Measurements from ENCODE around the gene HES2. TPM values are rescaled to one million over a fixed set of nuclear protein-coding genes. Genes with fewer than 3 reads are reported as not detected.
"Not testable (repeated sequence)": the region's sequence is repeated elsewhere in the genome, so short reads cannot be mapped to it uniquely, and the experiment has no call there.

The HES2 gene
- total RNA-seq, 1 donor from 2014 or later: 0.24 TPM

DNA sequence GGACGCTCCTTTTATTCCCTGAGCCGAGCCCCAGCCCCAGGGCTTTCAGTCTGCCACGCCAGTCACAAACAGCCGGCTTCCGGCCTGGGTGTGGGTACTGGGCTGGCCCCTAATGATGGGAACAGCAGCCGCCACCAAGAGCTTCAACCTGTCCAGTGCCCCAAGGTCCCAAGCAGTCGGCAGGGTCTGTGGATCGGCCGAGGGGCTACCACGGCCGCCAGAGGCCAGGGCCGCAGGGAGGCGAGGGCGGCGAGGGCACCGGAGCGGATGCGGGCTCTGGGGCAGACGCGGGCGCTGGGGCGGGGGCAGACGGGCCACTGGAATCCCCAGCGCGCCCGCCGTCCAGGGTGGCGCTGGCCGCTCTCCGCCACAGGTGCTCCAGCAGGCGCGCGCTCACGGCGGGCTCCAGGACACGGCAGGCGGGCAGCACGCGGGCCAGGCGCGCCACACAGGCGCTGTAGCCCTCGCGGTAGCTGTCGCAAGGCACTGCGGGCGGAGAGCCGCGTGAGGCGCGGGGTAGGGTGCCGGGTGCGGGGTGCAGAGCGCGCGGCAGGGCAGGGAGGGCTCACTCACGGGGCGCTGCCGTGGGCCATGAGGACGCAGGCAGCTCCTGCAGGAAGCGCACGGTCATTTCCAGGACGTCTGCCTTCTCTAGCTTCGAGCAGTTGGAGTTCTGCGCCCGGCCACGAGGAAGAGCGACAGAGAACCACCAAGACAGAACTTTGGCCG is 887 bp downstream of the HES2 start:
- no peak for DNase-seq (ENCODE audit: low spot score)

DNA sequence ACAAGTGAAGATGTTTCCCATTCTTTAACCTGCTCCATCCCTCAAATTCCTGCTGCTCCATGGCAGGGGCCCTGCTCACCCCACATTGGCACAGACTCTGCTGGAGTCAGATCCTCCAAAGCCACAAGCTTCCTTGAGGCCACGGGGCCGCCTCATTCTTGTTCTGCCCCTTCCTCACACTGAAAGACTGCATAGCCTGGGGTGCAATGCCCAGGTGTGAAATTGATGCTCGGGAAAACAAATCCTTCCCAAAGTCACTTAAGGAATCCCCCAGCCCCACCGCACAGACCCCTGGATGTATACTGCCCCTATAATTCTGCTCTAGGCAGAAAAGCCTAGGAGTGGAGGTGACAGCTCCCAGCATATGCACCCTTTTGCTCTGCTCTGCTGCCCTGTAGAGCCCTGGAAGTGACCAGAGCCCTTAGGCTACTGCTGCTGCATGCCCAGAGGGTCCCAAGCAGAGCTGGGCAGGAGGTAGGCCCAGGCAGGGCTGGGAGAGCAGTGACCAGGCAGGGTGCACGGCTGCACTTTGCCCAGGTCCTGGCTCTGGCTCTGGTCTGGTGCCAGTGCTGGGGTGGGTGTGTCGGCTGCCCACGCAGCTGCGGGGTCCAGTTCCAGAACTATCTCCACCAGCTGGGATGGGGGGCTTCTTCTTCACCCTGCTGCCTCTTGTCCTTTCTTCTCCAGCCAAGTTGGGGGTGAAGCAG is 1.6 kb downstream of the HES2 start:
- DNase-seq (ENCODE audit: low spot score): no peak

DNA sequence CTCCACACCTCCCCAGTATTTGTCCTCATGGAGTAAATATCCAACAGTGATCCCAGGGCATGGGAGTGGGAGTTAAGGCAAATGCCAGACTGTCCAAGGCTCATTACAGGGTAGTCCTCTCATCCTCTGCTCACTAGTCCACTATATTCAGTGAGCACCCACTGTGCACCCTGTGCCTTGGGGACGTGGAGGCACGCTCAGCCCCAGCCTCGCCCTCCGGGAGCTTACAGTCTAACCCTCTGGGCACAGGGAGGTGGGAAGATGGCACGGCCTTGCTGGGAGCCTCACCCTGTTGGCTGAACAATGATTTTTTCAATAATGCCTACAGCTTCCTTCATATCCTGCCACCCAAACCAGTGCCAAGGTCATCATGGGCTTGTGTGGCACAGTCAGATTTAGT is 2.8 kb downstream of the HES2 start:
- no peak for DNase-seq (ENCODE audit: low spot score)

DNA sequence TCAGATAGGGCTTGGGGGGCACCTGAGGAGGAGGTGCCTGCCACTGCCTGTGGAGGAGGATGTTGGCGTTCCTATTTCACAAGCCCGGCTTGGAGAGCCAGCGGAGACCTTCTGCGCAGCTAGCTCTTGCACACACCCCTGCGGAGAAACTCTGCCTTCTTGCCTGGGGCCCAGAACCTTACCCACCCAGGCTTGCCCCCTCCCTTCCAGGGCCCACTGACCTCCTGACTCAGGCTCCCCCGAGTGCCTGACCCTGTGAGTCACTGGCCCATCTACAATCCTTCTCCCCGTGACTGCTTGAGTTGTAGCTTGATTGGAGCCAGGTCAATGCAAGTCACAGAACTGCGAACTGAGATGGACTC is 3.4 kb downstream of the HES2 start:
- DNase-seq (ENCODE audit: low spot score): no peak

DNA sequence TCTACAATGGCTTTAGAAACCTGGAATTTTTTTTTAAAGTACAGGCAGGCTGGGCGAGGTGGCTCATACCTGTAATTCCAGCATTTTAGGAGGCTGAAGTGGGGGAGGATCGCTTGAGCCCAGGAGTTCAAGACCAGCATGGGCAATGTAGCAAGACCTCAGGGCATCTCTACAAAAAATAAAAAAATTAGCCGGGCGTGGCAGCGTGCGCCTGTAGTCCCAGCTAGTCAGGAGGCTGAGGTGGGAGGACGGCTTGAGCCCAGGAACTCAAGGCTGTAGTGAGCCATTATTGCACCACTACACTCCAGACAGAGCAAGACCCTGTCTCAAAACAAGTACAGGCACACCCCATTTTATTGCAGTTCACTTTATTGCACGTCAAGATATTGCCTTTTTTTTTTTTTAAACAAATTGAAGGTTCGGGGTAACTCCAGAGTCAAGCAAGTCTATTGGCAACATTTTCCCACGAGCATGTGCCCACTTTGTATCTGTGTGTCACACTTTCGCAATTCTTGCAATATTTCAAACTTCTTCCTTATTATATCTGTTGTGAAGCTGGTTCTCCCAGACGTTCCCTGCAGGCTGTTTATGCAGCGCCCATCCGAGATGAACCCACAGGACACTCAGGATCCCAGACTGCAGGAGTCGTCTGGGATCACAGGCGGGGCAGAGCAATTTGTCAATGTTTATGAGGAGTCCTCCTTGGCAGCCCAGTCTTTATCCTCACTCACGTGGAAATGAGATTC is 4.7 kb downstream of the HES2 start:
- no peak for DNase-seq (ENCODE audit: low spot score)

DNA sequence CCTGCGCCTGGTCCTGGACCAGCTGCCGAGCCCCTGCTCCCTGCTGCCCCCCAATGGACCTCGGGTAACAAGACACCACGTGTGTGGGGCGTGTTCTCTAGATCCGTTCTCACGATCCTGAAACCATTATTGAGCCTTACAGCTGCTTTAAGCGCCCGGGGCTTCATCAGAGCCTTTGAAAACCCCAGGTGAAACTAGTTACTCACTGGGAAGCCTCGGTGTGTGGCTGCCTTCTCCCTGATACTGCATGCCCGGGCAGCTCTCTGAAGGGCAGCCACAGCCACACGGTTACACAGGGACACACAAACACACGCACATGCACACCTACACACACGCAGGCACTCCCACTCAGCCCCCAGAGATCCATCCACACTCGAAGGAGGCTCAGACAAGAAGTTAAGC is 5.3 kb downstream of the HES2 start:
- peak; percentile 26 for DNase-seq (ENCODE audit: low spot score)

DNA sequence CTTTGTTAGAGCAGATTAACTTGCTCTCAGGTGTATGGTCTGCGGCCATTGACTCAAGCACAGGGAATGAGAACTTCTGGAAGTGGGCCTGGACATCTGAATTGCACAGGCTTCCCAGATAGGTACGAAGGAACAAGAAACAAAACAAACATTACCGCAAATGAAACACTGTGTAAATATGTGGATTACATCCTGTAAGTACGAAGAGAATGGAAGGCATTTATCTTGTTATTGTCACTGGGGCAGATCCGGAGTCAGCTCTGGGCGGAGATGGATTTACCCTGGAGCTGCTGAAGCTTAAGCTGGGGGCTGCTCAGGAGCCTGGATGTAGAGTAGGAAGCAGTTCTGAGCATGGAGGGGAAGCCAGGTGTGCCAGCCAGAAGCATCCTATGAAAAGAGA is 6.8 kb downstream of the HES2 start:
- no peak for DNase-seq (ENCODE audit: low spot score)

DNA sequence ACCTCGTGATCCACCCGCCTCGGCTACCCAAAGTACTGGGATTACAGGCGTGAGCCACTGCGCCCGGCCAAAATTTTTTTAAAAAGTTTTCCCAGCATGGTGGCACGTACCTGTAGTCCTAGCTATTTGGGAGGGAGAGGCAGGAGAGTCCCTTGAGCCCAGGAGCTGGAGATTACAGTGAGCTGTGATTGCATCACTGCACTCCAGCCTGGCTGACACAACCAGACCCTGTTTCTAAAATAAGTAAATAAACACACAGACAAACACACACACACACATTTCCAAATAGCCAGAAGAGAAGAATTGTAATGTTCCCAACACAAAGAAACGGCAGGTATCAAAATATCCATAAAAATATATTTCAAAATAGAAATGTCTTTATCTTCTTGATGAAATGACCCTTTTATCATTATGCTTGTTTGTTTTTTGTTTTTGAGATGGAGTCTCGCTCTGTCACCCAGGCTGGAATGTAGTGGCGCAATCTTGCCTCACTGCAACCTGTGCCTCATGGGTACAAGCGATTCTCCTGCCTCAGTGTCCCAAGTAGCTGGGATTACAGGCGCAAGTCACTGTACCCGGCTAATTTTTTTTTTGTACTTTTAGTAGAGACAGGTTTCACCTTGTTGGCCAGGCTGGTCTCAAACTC is 9.3 kb downstream of the HES2 start:
- DNase-seq (ENCODE audit: low spot score): no peak

DNA sequence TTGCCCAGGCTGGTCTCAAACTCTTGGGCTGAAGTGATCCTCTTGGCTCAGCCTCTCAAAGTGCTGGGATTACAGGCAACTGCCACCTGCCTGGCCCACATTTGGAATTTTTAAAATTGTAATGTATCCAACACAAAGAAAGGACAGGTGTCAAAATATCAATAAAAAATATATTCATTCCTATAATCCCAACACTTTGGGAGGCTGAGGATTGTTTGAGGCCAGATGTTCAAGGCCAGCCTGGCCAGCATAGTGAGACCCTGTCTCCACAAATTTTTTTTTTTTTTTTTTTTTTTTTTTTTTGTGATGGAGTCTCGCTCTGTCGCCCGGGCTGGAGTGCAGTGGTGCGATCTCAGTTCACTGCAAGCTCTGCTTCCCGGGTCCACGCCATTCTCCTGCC is 10.0 kb downstream of the HES2 start:
- no peak for DNase-seq (ENCODE audit: low spot score)

DNA sequence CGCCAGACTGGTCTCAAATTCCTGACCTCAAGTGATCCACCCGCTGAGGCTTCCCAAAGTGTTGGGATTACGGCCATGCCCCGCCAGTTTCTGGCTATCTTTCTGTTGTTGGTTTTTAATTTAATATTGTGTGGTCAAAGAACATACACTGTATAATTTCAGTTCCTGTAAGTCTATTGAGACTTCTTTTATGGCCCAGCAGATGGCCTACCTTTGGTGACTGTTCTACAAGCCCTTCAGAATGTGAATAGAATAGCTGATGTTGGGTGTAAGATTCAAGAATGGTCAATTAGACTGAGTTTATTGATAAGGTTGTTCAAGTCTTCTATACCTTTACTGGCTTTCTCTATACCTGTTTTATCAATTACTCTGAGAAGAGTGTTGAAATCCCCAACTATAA is 10.7 kb downstream of the HES2 start:
- no peak for DNase-seq (ENCODE audit: low spot score)

DNA sequence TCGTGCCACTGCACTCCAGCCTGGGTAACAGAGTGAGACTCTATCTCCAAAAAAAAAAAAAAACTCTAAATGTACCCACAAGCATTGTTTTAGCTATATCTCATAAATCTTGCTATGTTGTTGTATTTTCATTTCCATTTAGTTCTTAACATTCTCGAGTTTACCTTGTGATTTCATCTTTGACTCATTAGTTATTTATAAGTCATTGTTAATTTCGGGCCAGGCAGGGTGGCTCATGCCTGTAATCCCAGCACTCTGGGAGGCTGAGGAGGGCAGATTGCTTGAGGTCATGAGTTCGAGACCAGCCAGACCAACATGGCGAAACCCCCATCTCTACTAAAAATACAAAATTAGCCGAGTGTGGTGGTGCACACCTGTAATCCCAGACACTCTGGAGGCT is 11.7 kb downstream of the HES2 start:
- DNase-seq (ENCODE audit: low spot score): no peak

DNA sequence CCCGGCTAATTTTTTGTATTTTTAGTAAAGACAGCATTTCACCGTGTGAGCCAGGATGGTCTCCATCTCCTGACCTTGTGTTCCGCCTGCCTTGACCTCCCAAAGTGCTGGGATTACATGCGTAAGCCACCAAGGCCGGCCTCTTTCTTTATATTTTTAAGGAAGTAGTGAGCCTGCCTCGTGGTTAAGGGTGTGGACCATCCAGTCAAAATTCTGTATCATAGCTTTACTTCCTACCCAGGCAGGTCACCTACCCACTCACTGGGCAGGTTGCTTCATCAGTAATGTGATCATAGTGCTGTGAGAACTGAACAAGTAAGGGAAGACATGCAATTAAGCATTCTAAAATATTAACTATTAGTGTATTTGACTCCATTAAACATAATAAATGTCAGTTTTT is 18.0 kb downstream of the HES2 start:
- DNase-seq (ENCODE audit: low spot score): no peak

DNA sequence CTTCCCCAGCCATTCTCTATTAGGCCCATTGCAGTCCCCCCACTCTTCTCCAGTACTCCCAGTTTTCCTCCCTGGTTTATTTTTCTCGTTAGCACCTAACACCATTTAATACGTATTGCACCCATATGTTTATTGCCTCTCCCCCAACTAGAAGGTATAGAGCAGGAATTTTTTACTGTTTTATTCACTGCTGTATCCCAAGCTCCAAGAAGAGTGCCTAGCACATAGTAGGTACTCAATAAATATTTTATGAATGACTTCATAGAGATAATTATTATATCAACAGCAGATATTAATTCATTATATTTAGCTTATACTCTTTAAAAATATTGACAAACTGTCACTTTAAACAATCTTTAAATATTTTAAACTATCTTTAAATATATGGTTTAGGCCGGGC is 20.4 kb downstream of the HES2 start:
- no peak for DNase-seq (ENCODE audit: low spot score)

DNA sequence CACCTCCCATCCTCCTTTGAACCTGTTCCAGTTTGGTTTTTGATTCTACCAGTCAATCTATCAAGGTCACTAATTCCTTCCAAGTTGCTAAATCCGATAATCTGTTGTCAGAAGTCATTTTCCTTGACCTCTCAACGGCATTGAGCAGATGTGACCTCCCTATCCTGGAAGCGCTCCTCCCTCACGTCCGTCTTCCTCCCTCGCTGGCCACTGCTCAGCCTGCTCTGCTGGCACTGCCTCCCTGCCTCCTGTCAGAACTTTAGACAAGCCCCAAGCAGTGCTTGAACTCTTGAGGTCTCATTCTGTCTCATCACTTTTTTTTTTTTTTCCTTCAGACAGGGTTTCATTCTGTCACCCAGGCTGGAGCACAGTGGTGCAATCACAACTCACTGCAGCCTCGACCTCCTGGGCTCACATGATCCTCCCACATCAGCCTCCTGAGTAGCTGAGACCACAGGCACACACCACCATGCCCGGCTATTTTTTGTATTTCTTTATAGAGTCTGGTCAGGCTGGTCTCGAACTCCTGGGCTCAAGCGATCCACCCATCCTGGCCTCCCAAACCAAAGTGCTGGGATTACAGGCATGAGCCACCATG is 21.8 kb downstream of the HES2 start:
- no peak for DNase-seq (ENCODE audit: low spot score)

DNA sequence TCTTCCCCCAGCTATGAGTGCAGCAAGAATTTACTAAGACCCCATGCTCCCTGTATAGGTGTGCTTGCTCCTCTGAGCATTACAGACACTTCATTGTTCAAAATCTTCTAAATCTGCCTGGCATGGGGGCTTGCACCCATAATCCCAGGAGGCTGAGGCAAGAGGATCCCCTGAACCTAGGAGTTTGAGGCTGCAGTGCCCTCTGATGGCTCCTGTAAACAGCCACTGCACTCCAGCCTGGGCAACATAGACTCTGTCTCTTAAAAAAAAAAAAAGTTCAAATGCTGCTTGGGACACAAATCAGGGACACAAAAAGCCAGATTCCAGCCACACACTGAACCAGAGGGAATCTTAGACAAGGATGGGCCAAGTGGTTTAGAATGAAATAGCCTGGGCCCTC is 22.7 kb downstream of the HES2 start:
- DNase-seq (ENCODE audit: low spot score): no peak

DNA sequence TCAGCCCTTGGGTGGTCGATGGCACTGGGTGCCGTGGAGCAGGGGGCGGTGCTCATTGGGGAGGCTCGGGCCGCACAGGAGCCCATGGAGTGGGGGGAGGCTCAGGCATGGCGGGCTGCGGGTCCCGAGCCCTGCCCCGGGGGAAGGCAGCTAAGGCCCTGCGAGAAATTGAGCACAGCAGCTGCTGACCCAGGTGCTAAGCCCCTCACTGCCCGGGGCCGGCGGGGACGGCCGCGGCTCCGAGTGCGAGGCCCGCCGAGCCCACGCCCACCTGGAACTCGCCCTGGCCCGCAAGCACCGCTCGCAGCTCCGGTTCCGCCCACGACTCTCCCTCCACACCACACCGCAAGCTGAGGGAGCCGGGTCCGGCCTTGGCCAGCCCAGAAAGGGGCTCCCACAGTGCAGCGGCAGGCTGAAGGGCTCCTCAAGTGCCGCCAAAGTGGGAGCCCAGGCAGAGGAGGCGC is 23.9 kb downstream of the HES2 start:
- DNase-seq (ENCODE audit: low spot score): not testable (repeated sequence)

DNA sequence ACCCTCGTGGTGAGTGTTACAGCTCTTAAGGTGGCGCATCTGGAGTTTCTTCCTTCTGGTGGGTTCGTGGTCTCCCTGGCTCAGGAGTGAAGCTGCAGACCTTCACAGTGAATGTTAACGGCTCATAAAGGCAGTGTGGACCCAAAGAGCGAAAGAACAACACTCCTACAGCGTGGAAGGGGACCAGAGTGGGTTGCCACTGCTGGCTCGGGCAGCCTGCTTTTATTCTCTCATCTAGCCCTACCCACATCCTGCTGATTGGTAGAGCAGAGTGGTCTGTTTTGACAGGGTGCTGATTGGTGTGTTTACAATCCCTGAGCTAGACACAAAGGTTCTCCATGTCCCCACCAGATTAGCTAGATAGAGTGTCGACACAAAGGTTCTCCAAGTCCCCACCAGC is 24.6 kb downstream of the HES2 start:
- DNase-seq (ENCODE audit: low spot score): not testable (repeated sequence)

DNA sequence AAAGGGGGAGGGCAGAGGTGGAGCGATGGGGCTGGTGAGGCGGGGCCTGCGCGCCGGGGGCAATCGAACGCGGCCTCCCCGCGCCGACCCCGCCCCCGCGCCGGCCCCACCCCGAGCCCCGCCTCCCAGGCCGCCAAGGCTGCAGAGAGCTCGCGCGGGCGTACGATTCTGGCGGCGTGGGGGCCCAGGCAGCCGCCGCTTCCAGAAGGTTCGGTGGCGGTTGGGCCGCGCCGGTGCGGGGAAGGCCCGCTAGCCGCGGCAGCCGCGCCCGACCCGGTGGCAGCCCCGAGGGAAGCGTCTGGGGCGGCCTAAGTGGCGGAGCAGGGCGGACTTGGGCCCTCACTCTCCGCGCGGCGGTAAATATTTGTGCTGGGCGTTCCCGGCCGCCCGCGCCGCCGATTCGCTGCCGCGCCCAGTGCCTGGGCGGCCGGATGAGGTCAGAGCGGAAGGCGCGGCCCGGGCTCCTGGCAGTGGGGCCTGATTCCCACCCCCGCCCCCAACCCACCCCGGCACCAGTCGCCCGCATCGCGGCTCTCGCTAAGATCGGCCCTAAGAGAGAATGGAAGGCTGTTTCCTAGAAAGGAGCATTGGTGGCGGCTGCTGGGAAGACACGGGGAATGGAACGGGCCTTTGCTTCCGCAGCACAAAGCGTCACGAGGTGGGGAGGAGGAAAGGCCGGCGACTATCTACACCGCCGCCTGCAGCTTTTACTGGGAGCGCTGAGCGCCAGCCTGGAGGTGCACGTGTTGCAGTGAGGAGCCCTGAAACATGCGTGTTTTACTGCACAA is 26.1 kb downstream of the HES2 start, which contains the start of gene ACOT7:
Gene ACOT7, minus strand, starts transcription at position 368 of the 788 bp plus-strand sequence. CDS start 368 bp downstream, outside the sequence.
- peak; percentile 95 for DNase-seq (ENCODE audit: low spot score)

DNA sequence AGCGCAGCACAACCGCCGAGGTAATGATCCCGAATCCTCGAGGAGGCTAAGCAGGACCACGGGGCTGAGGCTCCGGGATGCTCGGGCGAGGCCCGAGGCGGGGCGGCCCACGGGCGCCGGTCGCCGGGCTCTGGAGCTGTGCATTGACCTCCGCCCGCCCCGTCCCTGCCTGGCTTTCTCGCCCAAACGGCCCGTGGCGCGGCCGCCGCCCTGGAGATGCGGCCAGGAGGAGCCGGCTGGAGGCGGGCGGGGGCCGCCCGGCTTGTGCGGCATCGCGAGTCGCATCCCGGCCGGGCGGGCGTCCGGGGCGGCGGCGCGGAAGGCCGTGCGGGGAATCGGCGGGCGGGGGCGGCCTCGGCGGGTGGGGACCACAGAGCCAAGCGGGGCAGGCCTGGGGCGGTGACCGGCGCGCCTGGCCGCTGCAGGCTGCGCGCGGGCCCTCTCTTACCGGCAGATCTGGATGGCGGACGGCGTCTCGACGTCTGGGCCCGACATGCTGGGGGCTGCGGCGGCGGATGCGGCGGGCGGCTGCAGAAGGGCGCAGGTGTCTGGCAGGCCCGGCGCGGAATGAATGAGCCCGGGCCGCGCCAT is 26.8 kb downstream of the HES2 start:
- DNase-seq (ENCODE audit: low spot score): peak; percentile 14
